Measurements from ENCODE around the gene HESX1.
A peak's percentile ranks its signal among the peaks of the same experiment; 100 is the strongest.

HESX1 gene

GRCh38 chr3:57166660-57167059 is 33.1 kb downstream of the HESX1 start:
- DNase-seq = no peak

DNA sequence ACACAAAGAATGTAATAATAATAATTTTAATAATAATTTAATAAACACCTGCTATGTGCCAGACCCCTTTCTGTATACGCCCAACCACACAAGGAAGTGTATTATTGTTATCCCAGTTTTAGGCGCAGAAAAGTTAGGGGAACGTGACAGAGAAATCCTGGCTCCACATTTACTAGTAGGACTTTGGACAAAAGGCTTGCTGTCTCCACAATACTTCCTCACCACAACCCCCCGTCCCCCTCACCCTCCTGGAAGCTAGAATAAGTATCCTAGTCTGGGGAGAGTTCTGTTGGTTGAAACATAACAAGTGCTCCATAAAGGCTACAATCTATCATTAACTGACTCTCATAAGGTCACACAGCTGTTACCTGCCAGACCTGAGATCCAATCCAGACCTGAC is 34.1 kb downstream of the HESX1 start:
- DNase-seq = no peak

DNA sequence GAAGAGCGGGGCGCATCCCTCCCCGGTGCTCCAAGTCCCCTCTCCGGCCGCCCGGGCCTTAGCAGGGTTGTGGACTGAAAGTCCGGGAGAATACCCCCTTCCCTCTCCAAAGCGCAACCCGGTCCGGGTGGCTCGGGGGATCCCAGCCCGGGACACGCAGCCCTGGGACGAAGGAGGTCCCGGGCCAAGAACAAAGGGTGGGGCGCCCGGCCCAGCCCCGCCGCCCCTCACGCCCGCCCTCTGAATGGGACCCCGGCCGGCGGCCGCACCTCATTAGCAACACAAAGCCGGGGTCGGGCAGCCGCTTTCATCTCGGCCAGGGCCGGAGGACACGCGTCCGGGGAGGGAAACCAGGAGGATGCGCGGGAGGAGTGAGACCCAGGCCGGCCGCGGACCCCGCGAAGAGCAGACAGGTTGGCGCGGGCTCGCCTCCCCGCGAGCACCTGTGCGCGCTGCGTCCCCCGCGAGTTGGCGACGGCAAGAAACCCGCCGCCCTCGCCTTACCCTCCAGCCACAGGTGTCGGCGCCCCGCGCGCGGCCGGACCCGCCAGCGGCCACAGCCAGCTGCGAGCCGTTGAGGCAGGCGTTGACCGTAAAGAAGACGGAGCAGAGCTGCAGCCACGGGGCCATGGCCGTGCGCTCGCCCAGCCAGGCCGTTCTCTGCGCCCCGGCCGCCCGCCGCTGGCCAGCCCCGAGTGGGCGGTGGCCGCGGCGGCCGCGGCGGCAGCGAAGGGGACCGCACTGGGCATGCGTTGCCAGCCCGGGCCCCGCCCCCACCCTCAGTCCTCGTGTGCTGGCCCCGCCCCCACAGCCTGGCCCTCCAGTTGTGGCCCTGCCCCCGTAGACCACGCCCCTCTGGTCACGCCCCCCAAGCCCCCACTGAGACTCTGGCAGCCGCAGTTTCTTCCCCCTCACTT is 34.9 kb downstream of the HESX1 start, which contains the start of gene IL17RD:
TSS of gene IL17RD (minus strand) at position 697 of the 917 bp plus-strand sequence. CDS start at position 630, 67 bp downstream.
- DNase-seq = peak; percentile 27

DNA sequence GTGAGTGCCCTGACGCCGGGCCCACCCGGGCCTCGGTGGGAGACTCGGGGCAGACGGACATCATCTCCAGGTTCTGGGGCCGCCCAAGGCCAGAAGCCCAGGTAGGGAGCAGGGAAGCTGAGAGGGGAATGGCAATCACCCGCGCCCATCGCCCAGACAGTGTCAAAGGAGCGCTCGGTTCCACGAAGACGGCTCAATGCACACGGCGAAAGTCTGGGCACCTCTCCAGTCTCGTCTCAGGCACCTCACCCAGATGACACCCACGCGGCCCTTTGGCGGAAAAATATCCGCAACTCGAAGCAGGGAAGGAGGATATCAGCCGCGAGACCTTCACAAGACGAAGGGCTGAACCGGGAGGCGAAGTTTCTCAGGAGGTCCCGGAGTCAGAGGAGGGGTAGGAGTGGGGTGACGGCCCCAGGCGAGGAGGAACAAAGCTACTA is 35.5 kb downstream of the HESX1 start:
- no peak for DNase-seq

DNA sequence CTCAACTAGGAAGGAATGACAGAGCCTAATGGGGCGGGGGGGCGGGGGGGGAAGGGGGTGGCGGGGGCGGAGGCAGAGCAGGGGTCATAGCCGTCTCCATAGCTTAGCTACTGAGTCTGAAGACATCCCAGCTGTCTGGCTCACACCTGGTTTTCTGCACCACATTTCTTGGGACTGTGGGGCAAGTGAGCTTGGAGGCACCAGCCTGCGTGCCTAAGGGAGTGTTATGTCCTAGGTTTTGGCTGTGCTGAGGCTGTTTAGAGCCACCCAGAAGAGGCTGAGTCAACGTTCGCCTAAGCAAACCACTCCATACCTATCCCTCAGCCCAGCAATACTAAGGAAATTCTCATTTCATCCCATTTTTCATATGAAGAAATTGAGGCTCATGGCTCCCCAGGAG is 36.0 kb downstream of the HESX1 start:
- DNase-seq = no peak

DNA sequence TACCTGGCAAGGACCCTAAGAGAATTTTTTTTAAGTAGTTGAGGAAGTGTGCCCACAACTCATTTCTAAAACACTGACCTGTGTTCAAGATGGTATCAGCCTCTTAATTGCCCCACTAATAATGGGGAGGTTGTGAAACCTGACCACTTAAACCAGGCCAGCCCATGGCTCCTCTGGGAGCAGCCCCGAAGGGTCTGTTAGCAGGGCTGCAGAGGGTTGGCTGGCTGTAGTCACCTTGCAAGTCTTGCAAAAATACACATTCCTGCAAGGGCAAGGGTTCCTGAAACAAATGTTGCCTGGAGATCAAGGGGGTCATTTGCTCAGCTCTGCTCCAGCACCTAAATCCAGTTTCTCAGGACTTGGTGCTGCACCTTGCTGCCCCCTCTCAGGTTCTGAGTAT is 37.9 kb downstream of the HESX1 start:
- no peak for DNase-seq

- no peak for DNase-seq
These were observed 38.8 kb downstream of the HESX1 start for GRCh38 chr3:57160765-57161538.

DNA sequence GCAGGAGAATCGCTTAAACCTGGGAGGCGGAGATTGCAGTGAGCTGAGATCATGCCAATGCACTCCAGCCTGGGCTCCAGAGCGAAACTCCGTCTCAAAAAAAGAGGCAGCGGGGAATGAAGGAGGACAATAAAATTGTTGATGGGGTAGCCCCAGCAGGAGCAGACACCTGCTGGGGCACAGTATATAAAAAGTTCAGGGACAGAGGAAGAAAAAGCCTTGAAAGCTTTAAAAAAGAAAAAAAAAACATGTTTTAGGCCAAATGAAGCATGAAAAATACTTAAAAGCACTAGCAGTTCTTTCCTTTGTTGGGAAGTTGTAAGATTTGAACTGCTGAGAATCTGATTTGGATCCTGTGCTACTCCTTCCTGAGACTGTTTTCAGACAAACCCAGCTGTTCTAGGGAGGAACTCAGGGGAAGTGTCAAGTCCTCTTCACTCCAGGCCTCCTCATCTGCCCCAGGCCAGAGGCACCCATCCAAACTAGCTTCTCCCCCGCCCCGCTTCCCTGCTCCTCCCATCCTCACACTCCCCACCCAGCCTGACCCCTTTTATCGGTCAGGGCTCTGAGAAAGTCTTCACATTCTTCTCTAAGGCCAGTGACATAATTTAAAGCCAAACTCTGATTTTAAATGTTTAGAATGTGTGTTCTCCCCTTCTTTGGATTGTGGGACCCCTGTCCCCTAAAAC is 39.6 kb downstream of the HESX1 start:
- no peak for DNase-seq

GRCh38 chr3:57158813-57159738 is 40.7 kb downstream of the HESX1 start:
- no peak for DNase-seq

- no peak for DNase-seq
These were observed 41.5 kb downstream of the HESX1 start for GRCh38 chr3:57158325-57158724.

DNA sequence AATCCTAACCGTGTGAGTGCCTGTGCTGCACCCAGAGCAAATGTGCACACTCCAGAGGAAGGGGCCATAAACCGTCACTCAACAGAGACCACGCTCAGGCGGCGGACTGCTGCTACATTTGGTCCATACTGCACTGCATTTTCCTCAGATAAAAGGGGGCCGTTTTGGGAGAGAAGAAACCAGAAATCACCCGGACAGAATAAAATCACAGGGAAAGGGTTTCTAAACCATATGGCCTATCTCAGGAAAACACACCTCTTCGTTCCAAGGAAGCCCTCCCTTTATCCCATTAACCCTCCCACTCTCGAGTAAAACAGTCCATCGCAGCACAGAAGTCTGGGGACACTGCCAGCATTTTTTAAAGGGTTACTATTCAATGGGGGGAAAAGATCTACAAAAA is 42.2 kb downstream of the HESX1 start:
- no peak for DNase-seq

GRCh38 chr3:57155310-57155643 is 44.5 kb downstream of the HESX1 start:
- no peak for DNase-seq

- no peak for DNase-seq
These were observed 45.1 kb downstream of the HESX1 start for GRCh38 chr3:57154470-57155309.

- no peak for DNase-seq
These were observed 47.3 kb downstream of the HESX1 start for GRCh38 chr3:57152151-57153143.

- DNase-seq = no peak
These were observed 48.0 kb downstream of the HESX1 start for GRCh38 chr3:57151749-57152148.

GRCh38 chr3:57151021-57151449 is 48.7 kb downstream of the HESX1 start:
- no peak for DNase-seq

GRCh38 chr3:57150113-57150581 is 49.6 kb downstream of the HESX1 start:
- DNase-seq = no peak
